H1 (cell line): Measurements from ENCODE around the gene SENP6. TPM values are rescaled to one million over a fixed set of nuclear protein-coding genes. Genes with fewer than 3 reads are reported as not detected.

Source experiments
- CTCF ChIA-PET: fragments of 300-600 bp; sonication (Branson Sonifier 250); formaldehyde crosslinking; loops from one replicate; lab custom pipeline; 2021; ENCODE audit not compliant: partially characterized antibody; lab: Charles Lee
- POLR2A ChIA-PET: fragments of 300-600 bp; sonication (Branson Sonifier 250); formaldehyde crosslinking; loops from one replicate; lab custom pipeline; 2021; ENCODE audit warnings: inconsistent platforms; ENCODE audit not compliant: partially characterized antibody; lab: Charles Lee
- DNase-seq, 2 experiments: peaks; one replicate each; pipeline versions ENCODE4 v3.0.0 to v3.0.0-alpha.2; 2010 to 2022; ENCODE audit warnings: low spot score in 2 of 2, low read depth in 1 of 2, mixed read lengths in 1 of 2
- FAIRE-seq: peaks from 2 replicates; lab custom pipeline; 2011; peaks lifted over from hg19 to GRCh38; lab: Jason Lieb, UNC
- H2AFZ ChIP-seq: 2 replicates; pipeline ENCODE4 v1.8.1; 2012; ENCODE audit warnings: low read length, inconsistent platforms
- H2AK5ac ChIP-seq: 2 replicates; pipeline ENCODE4 v1.6.1; 2013; ENCODE audit warnings: low read depth, low read length
- H2BK120ac ChIP-seq: replicated peaks from 2 replicates; pipeline ENCODE3; 2013; ENCODE audit warnings: low read depth, low read length, inconsistent platforms
- H2BK12ac ChIP-seq: 2 replicates; pipeline ENCODE4 v1.6.1; 2013; ENCODE audit warnings: low read depth, low read length
- H2BK15ac ChIP-seq: 2 replicates; pipeline ENCODE4 v1.6.1; 2013; ENCODE audit warnings: low read length
- H2BK20ac ChIP-seq: 2 replicates; pipeline ENCODE4 v1.6.1; 2013; ENCODE audit warnings: low read length
- H2BK5ac ChIP-seq: 2 replicates; pipeline ENCODE4 v1.6.1; 2013; ENCODE audit warnings: low read depth, low read length
- H3K14ac ChIP-seq: 2 replicates; pipeline ENCODE4 v1.6.1; 2013; ENCODE audit warnings: inconsistent platforms; ENCODE audit not compliant: insufficient read length
- H3K18ac ChIP-seq: 2 replicates; pipeline ENCODE4 v1.6.1; 2013; ENCODE audit warnings: low read length; ENCODE audit errors: extremely low read depth
- H3K23ac ChIP-seq: 2 replicates; pipeline ENCODE4 v1.6.1; 2013; ENCODE audit warnings: inconsistent platforms; ENCODE audit not compliant: insufficient read length
- H3K23me2 ChIP-seq: 2 replicates; pipeline ENCODE4 v1.6.1; 2013; ENCODE audit warnings: low read depth, low read length
- H3K27ac ChIP-seq: 2 replicates; pipeline ENCODE4 v1.6.1; 2011; ENCODE audit warnings: low read depth, low read length, inconsistent platforms
- H3K27me3 ChIP-seq, 4 experiments: replicated peaks in 1 of 4; 1 replicate in 1 of 4; 2 replicates in 3 of 4; pipeline versions ENCODE4 v1.6.1 to v1.8.1; 2011 to 2013; ENCODE audit warnings: low read length in 3 of 4, mild to moderate bottlenecking in 3 of 4, inconsistent platforms in 2 of 4, mixed read lengths in 2 of 4, moderate library complexity in 1 of 4; ENCODE audit not compliant: control insufficient read depth in 3 of 4, insufficient read depth in 3 of 4; ENCODE audit errors: extremely low read depth in 1 of 4
- H3K36me3 ChIP-seq, 4 experiments: 2 replicates each; pipeline versions ENCODE4 v1.6.1 to v1.8.1; 2011 to 2013; ENCODE audit warnings: mild to moderate bottlenecking in 4 of 4, low read length in 3 of 4, moderate library complexity in 2 of 4, control low read depth in 1 of 4, inconsistent platforms in 1 of 4; ENCODE audit not compliant: insufficient read depth in 4 of 4, control insufficient read depth in 2 of 4
- H3K4ac ChIP-seq: replicated peaks from 2 replicates; pipeline ENCODE3; 2013; ENCODE audit warnings: low read length, low read depth, mixed read lengths, inconsistent platforms; ENCODE audit not compliant: insufficient read length
- H3K4me1 ChIP-seq, 4 experiments: replicated peaks in 1 of 4; 1 replicate in 1 of 4; 2 replicates in 3 of 4; pipeline versions ENCODE4 v1.6.1 to v1.8.1; 2011 to 2013; ENCODE audit warnings: low read length in 3 of 4, inconsistent platforms in 2 of 4, mixed read lengths in 1 of 4; ENCODE audit not compliant: insufficient read depth in 4 of 4, control insufficient read depth in 3 of 4
- H3K4me2 ChIP-seq, 2 experiments: 2 replicates each; pipeline versions ENCODE4 v1.6.1 to v1.8.1; 2011 to 2013; ENCODE audit warnings: low read depth in 2 of 2, low read length in 2 of 2, control low read depth in 1 of 2, inconsistent platforms in 1 of 2, mild to moderate bottlenecking in 1 of 2; ENCODE audit not compliant: insufficient read depth in 1 of 2
- H3K4me3 ChIP-seq, 4 experiments: fragments of 200-600, 300-600 bp in 1 of 4; sonication (generic), shearing (Covaris generic), sonication (Bioruptor Twin) in 1 of 4; 2 replicates each; pipeline versions ENCODE4 v1.5.1 to v1.8.1; 2011 to 2016; ENCODE audit warnings: low read length in 4 of 4, low read depth in 3 of 4, control low read depth in 2 of 4, inconsistent platforms in 2 of 4, mild to moderate bottlenecking in 2 of 4, mixed read lengths in 1 of 4, moderate library complexity in 1 of 4; ENCODE audit not compliant: insufficient read depth in 2 of 4; ENCODE audit errors: extremely low read depth in 1 of 4
- H3K56ac ChIP-seq: replicated peaks from 2 replicates; pipeline ENCODE3; 2013; ENCODE audit warnings: low read depth, mild to moderate bottlenecking, mixed read lengths, low read length, inconsistent platforms; ENCODE audit not compliant: insufficient read length
- H3K79me1 ChIP-seq: 2 replicates; pipeline ENCODE4 v1.6.1; 2013; ENCODE audit warnings: low read depth, low read length, control low read depth
- H3K79me2 ChIP-seq, 2 experiments: 2 replicates each; pipeline versions ENCODE4 v1.6.1 to v1.8.1; 2012 to 2013; ENCODE audit warnings: low read length in 2 of 2, mild to moderate bottlenecking in 2 of 2, inconsistent platforms in 1 of 2; ENCODE audit not compliant: insufficient read depth in 2 of 2, control insufficient read depth in 1 of 2
- H3K9ac ChIP-seq, 4 experiments: replicated peaks in 1 of 4; 1 replicate in 1 of 4; 2 replicates in 3 of 4; pipeline versions ENCODE4 v1.6.1 to v1.8.1; 2011 to 2013; ENCODE audit warnings: low read depth in 3 of 4, low read length in 3 of 4, control low read depth in 2 of 4, mild to moderate bottlenecking in 2 of 4, moderate library complexity in 2 of 4, inconsistent platforms in 1 of 4; ENCODE audit errors: extremely low read depth in 1 of 4
- H3K9me3 ChIP-seq, 2 experiments: 2 replicates each; pipeline versions ENCODE4 v1.6.1 to v1.8.1; 2012 to 2013; ENCODE audit warnings: mild to moderate bottlenecking in 2 of 2, moderate library complexity in 2 of 2, control low read depth in 1 of 2, inconsistent platforms in 1 of 2, low read depth in 1 of 2, low read length in 1 of 2, mixed read lengths in 1 of 2; ENCODE audit not compliant: insufficient read depth in 2 of 2
- H4K20me1 ChIP-seq, 2 experiments: replicated peaks in 1 of 2; 2 replicates each; pipeline versions ENCODE3 to v1.8.1; 2011 to 2013; ENCODE audit warnings: inconsistent platforms in 2 of 2, low read length in 2 of 2, mild to moderate bottlenecking in 1 of 2; ENCODE audit not compliant: insufficient read depth in 2 of 2, control insufficient read depth in 1 of 2
- H4K5ac ChIP-seq: 2 replicates; pipeline ENCODE4 v1.6.1; 2013; ENCODE audit warnings: low read length, low read depth, mixed read lengths, inconsistent platforms; ENCODE audit not compliant: insufficient read length
- H4K8ac ChIP-seq: 2 replicates; pipeline ENCODE4 v1.8.0; 2013; ENCODE audit warnings: mild to moderate bottlenecking, moderate library complexity, low read length, inconsistent platforms; ENCODE audit not compliant: insufficient read depth; ENCODE audit errors: extremely low read depth
- H4K91ac ChIP-seq: replicated peaks from 2 replicates; pipeline ENCODE3; 2013; ENCODE audit warnings: low read length, mixed read lengths, inconsistent platforms; ENCODE audit not compliant: insufficient read length
- CHD2 ChIP-seq: IDR thresholded peaks from 2 replicates; pipeline ENCODE4 v1.6.1; 2012; ENCODE audit warnings: low read length, improper control_type of control experiment
- EZH2 ChIP-seq: fragments of 200-600 bp; sonication (generic); IDR thresholded peaks from 2 replicates; pipeline ENCODE4 v1.7.1; 2012; ENCODE audit warnings: low read depth, mild to moderate bottlenecking, moderate library complexity, low read length, inconsistent platforms; ENCODE audit not compliant: severe bottlenecking
- NRF1 ChIP-seq: IDR thresholded peaks from 2 replicates; pipeline ENCODE4 v1.6.1; 2011; ENCODE audit warnings: mild to moderate bottlenecking, low read depth, low read length, improper control_type of control experiment
- PHF8 ChIP-seq: fragments of 200-600 bp; sonication (generic); conservative IDR thresholded peaks from 2 replicates; pipeline ENCODE4 v1.7.1; 2012; ENCODE audit warnings: low read depth, mild to moderate bottlenecking, inconsistent platforms, low read length, moderate library complexity
- RNF2 ChIP-seq: fragments of 200-900, 300-1000 bp; sonication (generic); IDR thresholded peaks from 2 replicates; pipeline ENCODE4 v1.7.1; 2016; ENCODE audit warnings: borderline replicate concordance, low read depth, mild to moderate bottlenecking, antibody characterized with exemption, low read length; ENCODE audit not compliant: poor library complexity, severe bottlenecking; ENCODE audit errors: missing control alignments
- TAF1 ChIP-seq: IDR thresholded peaks from 2 replicates; pipeline ENCODE4 v1.6.1; 2011; ENCODE audit warnings: mild to moderate bottlenecking, low read depth, low read length
- TCF12 ChIP-seq: IDR thresholded peaks from 2 replicates; pipeline ENCODE4 v1.6.1; 2011; ENCODE audit warnings: low read depth, mild to moderate bottlenecking, low read length
- TEAD4 ChIP-seq: IDR thresholded peaks from 2 replicates; pipeline ENCODE4 v1.6.1; 2012; ENCODE audit warnings: low read depth, low read length, inconsistent platforms, mixed read lengths
- polyA plus RNA-seq, 7 experiments: library from polyadenylated mRNA; depleted of rRNA in 3 of 7; stranded (reverse) in 5 of 7; unstranded in 2 of 7; fragments of >200 nt in 5 of 7; fragments of 200-250 nt in 2 of 7; gene quantifications; 1 replicate in 5 of 7; 2 replicates in 1 of 7; 4 replicates in 1 of 7; pipeline versions ENCODE4 v1.2.1 to v1.2.3, GENCODE V29; 2011 to 2013; ENCODE audit warnings: missing spikeins in 2 of 7, mixed read lengths in 2 of 7
- total RNA-seq: library from RNA; stranded (reverse); fragmentation: NEBNext Ultra II Directional; extraction: Animal tissue kit (Norgen Biotek cat#: 25700); gene quantifications from 2 replicates; pipeline ENCODE4 v1.2.1, GENCODE V29; 2021

The SENP6 gene
- total and polyA plus RNA-seq, 2 of the 8 experiments (the other 6 are each of a cell fraction or from before 2014, with no cell fraction given), result 13.8 to 103 TPM

DNA sequence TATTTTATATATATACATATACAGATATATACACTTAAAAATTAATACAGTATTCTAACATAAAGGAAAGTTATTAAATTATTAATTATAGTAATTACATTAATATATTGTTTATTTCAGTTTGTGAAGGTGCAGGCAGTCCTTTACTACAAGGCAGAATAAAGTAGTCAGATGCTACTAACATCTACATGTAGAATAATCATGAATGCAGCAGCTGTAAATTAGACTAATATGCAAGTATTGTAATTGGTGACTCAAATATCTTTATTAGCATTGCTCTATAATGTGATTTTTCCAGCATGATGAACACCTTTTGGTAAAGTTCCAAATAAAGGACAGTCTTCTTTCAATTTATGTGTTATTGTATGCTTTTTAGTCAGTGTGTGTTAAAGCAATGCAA is 164.7 kb downstream of the SENP6 start:
- Histone ChIP-seq H4K8ac (no peak overlapping the region), H2AFZ (no peak overlapping the region), H3K27me3 (no peaks in the 10 kb centered on the region), H3K9me3 (no peaks in the 10 kb centered on the region), H3K4me1 (no peaks in the 10 kb centered on the region; a peak in 2 of 7 replicates), H3K9ac (no peak overlapping the region), H2BK120ac (no peak overlapping the region), H2BK5ac (no peak overlapping the region), H3K56ac (no peak overlapping the region), H3K23me2 (no peaks in the 10 kb centered on the region), H3K14ac (no peak overlapping the region), H3K18ac (no peak overlapping the region), H4K20me1 (peaks cover 0 to 2% of the 10 kb centered on the region in 2 experiments), H2AK5ac (no peak overlapping the region), H3K79me1 (no peaks in the 10 kb centered on the region), H3K23ac (no peak overlapping the region), H3K4ac (no peak overlapping the region), H3K27ac (no peak overlapping the region), H3K4me3 (no peak overlapping the region), H2BK15ac (no peak overlapping the region), H4K5ac (no peak overlapping the region), H3K4me2 (no peak overlapping the region), H2BK12ac (no peak overlapping the region), H3K36me3 (no peaks in the 10 kb centered on the region), H2BK20ac (no peak overlapping the region), H3K79me2 (no peaks in the 10 kb centered on the region; a peak in 1 of 4 replicates), H4K91ac (no peak overlapping the region)
- ChIA-PET CTCF (no interaction called here), POLR2A (interaction anchor here (1.4 kb wide), 1 partner anchor 164 kb away, joined by 3 read pairs; no protein-coding TSS in a partner anchor)
- no peak for TF ChIP-seq CHD2
- TF ChIP-seq RNF2, result no peak
- TF ChIP-seq TAF1, result no peak
- no peak for TF ChIP-seq EZH2
- no peak for TF ChIP-seq PHF8
- TF ChIP-seq TCF12, result no peak
- TF ChIP-seq TEAD4, result no peak
- no peak for TF ChIP-seq NRF1
- FAIRE-seq (no peak), DNase-seq (no peak)
